ENCODE data around the gene BAIAP3.

DNA sequence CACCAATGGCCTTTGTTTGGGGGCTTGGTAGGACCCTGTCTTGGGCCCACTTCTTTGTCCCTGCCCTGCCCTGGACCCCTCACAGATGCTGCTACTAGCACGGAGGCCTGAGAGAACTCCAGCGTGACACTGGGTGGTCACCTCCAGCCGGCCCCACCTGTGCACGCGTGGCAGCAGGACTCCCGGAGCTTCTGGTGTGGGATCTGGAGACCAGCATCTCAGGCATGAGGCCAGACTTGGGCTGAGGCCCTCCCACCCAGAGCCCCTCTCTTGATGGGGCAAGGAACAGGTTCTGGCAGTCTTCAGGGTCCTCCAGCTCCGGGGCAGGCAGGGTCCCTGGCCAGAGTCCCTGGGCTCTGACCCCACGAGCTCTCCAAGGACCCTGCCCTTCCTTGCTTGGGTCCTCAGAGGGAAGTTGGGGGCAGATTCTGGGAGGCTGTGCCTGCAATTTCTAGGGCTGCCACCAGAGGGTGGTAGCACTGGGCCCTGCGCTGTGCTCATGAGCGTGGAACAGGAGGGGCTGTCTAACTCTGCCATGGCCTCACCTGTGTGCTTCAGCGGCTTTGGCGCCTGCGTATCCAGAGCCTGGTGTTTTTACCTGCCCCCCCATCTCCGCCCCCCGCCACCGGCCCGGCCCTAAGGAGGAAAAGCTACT lies 3.1 kb upstream of the BAIAP3 start:
- TF ChIP-seq POLR2AphosphoS5 (IDR thresholded peaks at IDR 0.05; ENCODE audit: borderline replicate concordance, low read depth, low read length) = no peak
- TF ChIP-seq EZH2 (IDR thresholded peaks at IDR 0.05) = no peak
- TF ChIP-seq FOXP2 (optimal IDR thresholded peaks at IDR 0.05; ENCODE audit: control extremely low read depth, extremely low read length, insufficient read depth) = no peak

Measured in SK-N-MC (cell line).